SU-DHL-6 (cell line): ENCODE results near the gene GRIA2.

Experiments used
- EZH2phosphoT487 ChIP-seq: fragments of 200-600 bp; sonication (generic), shearing (Covaris generic); conservative IDR thresholded peaks from 2 replicates; pipeline ENCODE4 v1.6.1; 2018; ENCODE audit warnings: mild to moderate bottlenecking, antibody characterized with exemption, low read length, moderate library complexity, mixed read lengths
- TF ChIP-seq, protein P1 (sequence below): fragments of 200-600 bp; sonication (generic); IDR thresholded peaks from one replicate; pipeline ENCODE4 v1.5.1; 2017; ENCODE audit warnings: antibody characterized with exemption, mild to moderate bottlenecking, low read length, moderate library complexity; ENCODE audit not compliant: insufficient read depth, poor library complexity, severe bottlenecking

DNA sequence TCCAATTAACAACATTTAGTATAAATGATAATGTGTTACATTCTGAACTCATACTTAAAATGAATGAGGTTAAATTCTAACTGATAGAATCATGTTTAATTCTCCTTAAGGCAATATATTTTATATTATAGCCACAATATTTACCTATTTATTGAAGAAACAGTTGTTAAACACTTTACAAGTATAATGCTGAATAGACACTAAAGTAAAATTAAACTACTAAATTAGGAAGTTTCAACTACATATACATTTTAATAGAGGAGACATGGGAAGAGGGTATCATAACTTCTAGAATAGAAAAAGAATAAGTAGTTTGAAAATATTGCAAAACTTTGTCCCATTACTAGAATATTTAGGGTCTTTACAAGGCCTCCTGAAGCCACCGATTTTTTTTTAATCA, 36.2 kb upstream of the GRIA2 start:
- TF ChIP-seq, protein P1, sequence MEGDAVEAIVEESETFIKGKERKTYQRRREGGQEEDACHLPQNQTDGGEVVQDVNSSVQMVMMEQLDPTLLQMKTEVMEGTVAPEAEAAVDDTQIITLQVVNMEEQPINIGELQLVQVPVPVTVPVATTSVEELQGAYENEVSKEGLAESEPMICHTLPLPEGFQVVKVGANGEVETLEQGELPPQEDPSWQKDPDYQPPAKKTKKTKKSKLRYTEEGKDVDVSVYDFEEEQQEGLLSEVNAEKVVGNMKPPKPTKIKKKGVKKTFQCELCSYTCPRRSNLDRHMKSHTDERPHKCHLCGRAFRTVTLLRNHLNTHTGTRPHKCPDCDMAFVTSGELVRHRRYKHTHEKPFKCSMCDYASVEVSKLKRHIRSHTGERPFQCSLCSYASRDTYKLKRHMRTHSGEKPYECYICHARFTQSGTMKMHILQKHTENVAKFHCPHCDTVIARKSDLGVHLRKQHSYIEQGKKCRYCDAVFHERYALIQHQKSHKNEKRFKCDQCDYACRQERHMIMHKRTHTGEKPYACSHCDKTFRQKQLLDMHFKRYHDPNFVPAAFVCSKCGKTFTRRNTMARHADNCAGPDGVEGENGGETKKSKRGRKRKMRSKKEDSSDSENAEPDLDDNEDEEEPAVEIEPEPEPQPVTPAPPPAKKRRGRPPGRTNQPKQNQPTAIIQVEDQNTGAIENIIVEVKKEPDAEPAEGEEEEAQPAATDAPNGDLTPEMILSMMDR = no peak
- no peak for TF ChIP-seq EZH2phosphoT487
